ENCODE data around the gene KIF25. TPM values are rescaled to one million over a fixed set of nuclear protein-coding genes. Genes with fewer than 3 reads are reported as not detected.

KIF25 gene
- total RNA-seq, 4 donors from 2014 or later = 0.17 TPM; not detected in 3

DNA sequence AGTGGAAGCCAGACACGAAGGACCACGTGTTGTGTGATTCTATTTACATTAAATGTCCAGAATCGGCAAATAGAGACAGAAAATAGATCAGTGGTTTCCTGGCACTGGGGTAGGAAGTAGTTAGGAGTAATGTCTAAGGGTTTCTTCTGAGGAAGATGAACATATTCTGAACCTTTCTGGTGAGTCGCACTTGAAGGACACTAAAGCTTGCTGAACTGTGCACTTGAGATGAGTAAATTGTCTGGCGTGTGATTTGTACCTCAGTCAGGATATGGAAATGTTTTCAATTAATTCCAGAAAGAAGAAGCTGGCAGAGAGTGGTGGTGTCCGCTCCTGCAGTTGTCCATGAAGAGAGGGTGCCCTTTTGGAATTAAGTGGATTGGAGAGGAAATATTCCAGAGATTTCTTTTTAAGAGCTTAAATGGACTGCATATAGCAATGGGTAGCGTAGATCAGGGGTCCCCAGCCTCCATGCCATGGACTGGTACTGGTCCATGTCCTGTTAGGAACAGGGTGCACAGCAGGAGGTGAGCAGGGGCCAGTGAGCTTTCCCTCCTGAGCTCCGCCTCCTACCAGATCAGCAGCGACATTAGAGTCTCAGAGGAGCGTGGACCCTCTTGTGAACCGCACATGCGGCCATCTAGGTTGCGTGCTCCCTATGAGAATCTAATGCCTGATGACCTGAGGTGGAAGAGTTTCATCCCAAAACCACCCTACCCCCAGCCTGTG lies 12.4 kb upstream of the KIF25 start:
- peak; percentile 86 for DNase-seq (ENCODE audit: extremely low spot score)
- H3K27ac ChIP-seq (replicated peaks in 1 of 4) = no peak overlapping the region
- no peaks in the 10 kb centered on the region for H3K4me1 ChIP-seq
- intact Hi-C loops (cut with DNase I) = no loop called here
- WGBS = 93% methylated on average over 13 of the region's 13 CpGs
- H3K9me3 ChIP-seq = no peaks in the 10 kb centered on the region
- no peak for TF ChIP-seq EP300 (IDR thresholded peaks at IDR 0.05)
- no peak overlapping the region for H3K4me3 ChIP-seq
- no peaks in the 10 kb centered on the region for H3K36me3 ChIP-seq
- no peaks in the 10 kb centered on the region for H3K27me3 ChIP-seq

DNA sequence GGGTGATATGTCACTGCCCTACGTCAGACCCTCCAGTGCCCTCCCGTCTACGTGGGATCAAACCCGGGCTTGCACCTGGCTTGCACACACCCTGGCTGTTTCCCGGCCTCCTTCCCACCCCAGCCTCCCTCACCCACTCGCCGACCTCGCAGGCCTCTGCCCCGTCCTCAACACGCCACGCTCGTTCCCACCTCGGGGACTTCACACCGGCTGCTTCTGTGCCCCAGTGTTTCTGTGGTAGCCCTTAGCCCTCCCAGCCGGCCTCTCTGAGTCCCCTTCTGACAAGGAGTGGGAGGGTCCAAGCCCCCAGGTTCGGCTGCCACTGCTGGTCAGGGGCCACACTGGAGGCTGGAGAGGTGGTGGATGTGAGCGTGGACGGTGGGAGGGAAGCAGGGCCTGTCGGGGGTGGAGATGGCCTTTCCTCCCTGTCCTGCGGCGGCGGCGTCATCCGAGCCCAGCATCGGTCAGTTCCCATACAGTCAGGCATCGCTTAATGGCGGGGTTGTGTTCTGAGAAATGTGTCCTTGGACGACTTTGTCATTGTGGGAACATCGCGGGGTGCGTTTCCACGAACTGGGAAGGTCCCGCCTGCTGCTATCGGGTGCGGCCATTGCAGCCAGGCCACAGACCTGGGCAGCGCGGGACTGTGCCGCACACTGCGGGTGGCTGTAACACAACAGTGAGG lies 11.4 kb upstream of the KIF25 start:
- intact Hi-C loops (cut with DNase I) = no loop called here
- TF ChIP-seq POLR2AphosphoS5 (IDR thresholded peaks at IDR 0.05) (no peak), EP300 (IDR thresholded peaks at IDR 0.05) (no peak), POLR2A (IDR thresholded peaks at IDR 0.05; ENCODE audit: low read depth) (no peak)
- TF ChIP-seq, protein P1, sequence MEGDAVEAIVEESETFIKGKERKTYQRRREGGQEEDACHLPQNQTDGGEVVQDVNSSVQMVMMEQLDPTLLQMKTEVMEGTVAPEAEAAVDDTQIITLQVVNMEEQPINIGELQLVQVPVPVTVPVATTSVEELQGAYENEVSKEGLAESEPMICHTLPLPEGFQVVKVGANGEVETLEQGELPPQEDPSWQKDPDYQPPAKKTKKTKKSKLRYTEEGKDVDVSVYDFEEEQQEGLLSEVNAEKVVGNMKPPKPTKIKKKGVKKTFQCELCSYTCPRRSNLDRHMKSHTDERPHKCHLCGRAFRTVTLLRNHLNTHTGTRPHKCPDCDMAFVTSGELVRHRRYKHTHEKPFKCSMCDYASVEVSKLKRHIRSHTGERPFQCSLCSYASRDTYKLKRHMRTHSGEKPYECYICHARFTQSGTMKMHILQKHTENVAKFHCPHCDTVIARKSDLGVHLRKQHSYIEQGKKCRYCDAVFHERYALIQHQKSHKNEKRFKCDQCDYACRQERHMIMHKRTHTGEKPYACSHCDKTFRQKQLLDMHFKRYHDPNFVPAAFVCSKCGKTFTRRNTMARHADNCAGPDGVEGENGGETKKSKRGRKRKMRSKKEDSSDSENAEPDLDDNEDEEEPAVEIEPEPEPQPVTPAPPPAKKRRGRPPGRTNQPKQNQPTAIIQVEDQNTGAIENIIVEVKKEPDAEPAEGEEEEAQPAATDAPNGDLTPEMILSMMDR (IDR thresholded peaks at IDR 0.05) = no peak
- 94% methylated on average over 29 of the region's 39 CpGs for WGBS

DNA sequence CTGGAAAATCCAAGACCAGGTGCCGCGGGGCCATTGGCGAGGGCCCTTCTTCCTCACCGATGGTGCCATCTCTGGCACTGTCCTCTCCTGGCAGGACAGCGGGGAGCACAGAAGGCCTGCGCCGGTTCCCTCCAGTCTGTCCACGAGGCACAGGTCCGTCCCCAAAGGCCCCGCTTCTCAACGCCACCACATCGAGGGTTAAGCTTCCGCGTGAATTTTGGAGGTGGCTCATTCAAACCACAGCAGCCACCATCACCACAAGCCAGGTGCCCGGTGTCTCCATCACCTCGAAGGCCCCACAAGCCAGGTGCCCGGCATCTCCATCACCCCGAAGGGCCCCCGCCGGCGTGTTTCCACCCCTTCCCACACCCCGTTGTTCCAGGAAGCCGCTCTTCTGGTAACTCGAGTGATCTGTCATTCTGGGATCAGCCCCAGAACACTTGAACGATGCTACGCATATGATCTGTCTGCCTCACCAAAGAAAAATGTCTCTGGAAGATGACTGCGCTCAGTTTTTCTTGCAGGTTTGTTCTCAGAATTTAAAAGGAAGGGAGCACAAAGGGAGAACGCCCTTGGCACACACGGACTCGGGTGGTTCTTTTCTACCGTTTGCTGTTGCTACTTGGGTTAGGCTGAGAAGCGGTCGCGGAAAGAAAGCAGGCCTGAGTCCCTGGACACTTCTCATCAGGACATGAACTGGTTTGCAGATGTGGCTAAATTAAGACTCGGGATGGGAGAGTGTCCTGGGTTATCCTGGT lies 9.9 kb upstream of the KIF25 start:
- Histone ChIP-seq H3K9me3 (no peaks in the 10 kb centered on the region), H3K4me1 (no peaks in the 10 kb centered on the region), H3K27me3 (no peaks in the 10 kb centered on the region), H3K36me3 (no peaks in the 10 kb centered on the region), H3K4me3 (no peak overlapping the region), H3K27ac (replicated peaks in 1 of 4) (peak overlapping the region in 1 of 4 donors; percentile 30)
- peak; percentile 66 for DNase-seq (ENCODE audit: extremely low spot score)
- WGBS = 87% methylated on average over 35 of the region's 35 CpGs
- TF ChIP-seq, protein P1 (IDR thresholded peaks at IDR 0.05) = no peak
- TF ChIP-seq EP300 (IDR thresholded peaks at IDR 0.05) = no peak
- no peak for TF ChIP-seq POLR2AphosphoS5 (IDR thresholded peaks at IDR 0.05)
- TF ChIP-seq POLR2A (IDR thresholded peaks at IDR 0.05; ENCODE audit: low read depth) = no peak
- intact Hi-C loops (cut with DNase I) = no loop called here

More for the DNA sequence above, 11.4 kb upstream of the KIF25 start:
- Histone ChIP-seq H3K27ac (replicated peaks in 1 of 4) (no peak overlapping the region), H3K4me1 (no peaks in the 10 kb centered on the region), H3K36me3 (no peaks in the 10 kb centered on the region), H3K4me3 (no peak overlapping the region), H3K9me3 (no peaks in the 10 kb centered on the region), H3K27me3 (no peaks in the 10 kb centered on the region)
- peak; percentile 85 for DNase-seq (ENCODE audit: extremely low spot score)

DNA sequence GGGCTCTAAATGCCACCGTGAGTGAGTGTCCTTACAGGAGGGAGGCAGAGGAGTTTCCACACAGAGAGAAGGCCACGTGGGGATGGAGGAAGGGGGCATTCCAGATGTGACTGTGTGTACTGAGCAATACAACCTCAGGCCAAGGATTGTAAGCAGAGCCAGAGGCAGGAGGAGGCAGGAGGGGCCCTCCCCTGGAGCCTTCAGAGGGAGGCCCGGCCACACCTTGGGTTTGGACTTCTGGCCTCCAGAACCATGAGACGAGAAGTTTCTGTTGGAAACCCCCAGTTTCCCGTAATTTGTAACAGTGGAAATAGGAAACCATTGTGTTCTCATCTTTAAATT lies 9.3 kb upstream of the KIF25 start:
- H3K4me3 ChIP-seq = no peak overlapping the region
- no peaks in the 10 kb centered on the region for H3K36me3 ChIP-seq
- WGBS = 77% methylated on average over 5 of the region's 5 CpGs
- H3K27me3 ChIP-seq = no peaks in the 10 kb centered on the region
- H3K9me3 ChIP-seq = no peaks in the 10 kb centered on the region
- TF ChIP-seq POLR2A (IDR thresholded peaks at IDR 0.05; ENCODE audit: low read depth) (no peak), EP300 (IDR thresholded peaks at IDR 0.05) (no peak), POLR2AphosphoS5 (IDR thresholded peaks at IDR 0.05) (no peak)
- peak; percentile 89 for DNase-seq (ENCODE audit: extremely low spot score)
- intact Hi-C loops (cut with DNase I) = no loop called here
- peak overlapping the region in 1 of 4 donors; percentile 30 for H3K27ac ChIP-seq (replicated peaks in 1 of 4)
- H3K4me1 ChIP-seq = no peaks in the 10 kb centered on the region

DNA sequence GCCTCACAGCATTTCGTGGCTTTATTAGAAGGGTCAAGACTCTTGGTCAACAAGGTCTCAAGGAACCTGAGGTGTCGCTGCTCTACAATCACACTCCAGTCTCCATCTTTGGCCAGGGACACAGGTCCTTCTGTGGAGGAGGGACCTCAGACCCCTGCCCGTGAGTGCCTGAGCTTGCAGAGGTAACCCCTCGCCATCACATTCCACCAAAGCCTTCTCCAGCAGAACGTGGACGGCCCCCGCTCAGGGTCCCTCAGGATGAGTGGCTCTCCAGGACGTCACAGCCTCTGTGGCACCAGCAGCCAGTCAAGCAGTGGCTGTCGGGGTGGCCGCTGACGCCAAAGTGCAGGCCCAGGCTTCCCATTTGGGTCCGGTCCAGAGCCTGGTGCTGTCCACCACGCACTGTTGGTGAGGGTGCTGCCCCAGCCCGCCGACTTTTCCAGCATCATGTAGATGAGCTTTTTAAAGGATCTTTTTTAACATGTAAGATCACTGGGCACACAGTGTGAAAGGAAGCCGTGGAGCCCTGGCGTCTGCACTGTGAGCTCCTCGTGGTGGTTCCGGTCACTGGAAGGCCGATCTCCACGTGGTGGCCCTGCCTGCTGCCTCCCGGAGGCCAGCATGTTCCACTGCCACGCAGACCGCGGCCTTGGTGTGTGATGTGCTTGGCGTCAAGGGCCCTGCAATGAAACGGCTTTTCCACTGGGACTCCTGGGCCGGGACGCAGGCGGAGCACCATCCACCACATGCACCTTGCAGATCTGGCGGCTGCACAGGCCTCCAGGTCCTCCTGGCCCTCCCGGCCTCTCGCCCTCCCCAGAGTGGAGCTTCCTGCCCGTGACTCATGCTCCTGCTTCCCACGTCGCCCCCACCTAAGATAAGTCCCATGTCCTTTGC lies 8.3 kb upstream of the KIF25 start:
- no peak for TF ChIP-seq POLR2A (IDR thresholded peaks at IDR 0.05; ENCODE audit: low read depth)
- TF ChIP-seq, protein P1 (IDR thresholded peaks at IDR 0.05) = no peak
- no peak for TF ChIP-seq POLR2AphosphoS5 (IDR thresholded peaks at IDR 0.05)
- no peak for TF ChIP-seq EP300 (IDR thresholded peaks at IDR 0.05)
- intact Hi-C loops (cut with DNase I) = no loop called here
- Histone ChIP-seq H3K4me3 (no peak overlapping the region), H3K27me3 (no peaks in the 10 kb centered on the region), H3K36me3 (no peaks in the 10 kb centered on the region), H3K27ac (replicated peaks in 1 of 4) (no peak overlapping the region), H3K9me3 (no peaks in the 10 kb centered on the region), H3K4me1 (no peaks in the 10 kb centered on the region)
- WGBS = 96% methylated on average over 24 of the region's 36 CpGs
- DNase-seq (ENCODE audit: extremely low spot score) = peak; percentile 89
